ENCODE data around the gene TIAM1. TPM values are rescaled to one million over a fixed set of nuclear protein-coding genes. Genes with fewer than 3 reads are reported as not detected.

The TIAM1 gene
- polyA plus RNA-seq, 2 of the 4 experiments (the other 2 are of a cell fraction): 0.23 to 0.40 TPM

DNA sequence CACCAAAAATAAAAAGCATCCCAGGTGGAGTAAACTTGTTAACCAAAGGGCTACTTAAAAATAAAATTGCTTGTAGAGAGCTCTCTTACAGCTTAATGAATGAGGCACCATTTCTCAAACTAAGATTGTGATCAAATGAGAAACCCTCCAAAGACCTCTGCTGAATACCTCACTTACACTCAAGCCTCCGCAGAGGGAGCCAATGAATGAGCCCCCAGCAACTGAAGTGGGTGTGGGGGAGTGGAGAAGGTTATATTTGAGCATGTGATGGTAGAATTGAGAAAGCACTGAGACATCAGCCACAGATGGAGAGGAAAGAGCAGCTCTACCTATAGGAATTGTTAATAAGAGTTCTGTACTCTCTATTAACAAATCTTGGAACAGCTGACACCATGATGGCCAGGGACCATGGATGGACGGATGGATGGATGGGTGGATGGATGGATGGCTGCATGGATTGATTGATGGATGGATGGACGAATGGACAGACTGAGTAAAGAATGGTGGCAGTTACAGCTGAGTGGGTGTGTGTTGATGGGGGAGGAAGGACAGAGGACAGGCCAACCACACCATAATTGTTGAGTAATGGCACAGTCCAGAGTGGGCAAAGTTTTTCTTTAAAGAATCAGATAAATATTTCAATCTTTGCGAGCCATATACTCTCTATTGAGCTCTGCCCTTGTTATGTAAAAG lies 20.3 kb upstream of the TIAM1 start:
- FAIRE-seq: no peak
- DNase-seq (ENCODE audit: low read depth in 1 of 2, low spot score in 1 of 2): no peak
- no peak overlapping the region for H3K4me2 ChIP-seq
- no peaks in the 10 kb centered on the region for H3K9me3 ChIP-seq
- TF ChIP-seq RFX5 (IDR thresholded peaks at IDR 0.05): no peak
- TF ChIP-seq HDAC2 (IDR thresholded peaks at IDR 0.05): no peak
- TF ChIP-seq, protein P1, sequence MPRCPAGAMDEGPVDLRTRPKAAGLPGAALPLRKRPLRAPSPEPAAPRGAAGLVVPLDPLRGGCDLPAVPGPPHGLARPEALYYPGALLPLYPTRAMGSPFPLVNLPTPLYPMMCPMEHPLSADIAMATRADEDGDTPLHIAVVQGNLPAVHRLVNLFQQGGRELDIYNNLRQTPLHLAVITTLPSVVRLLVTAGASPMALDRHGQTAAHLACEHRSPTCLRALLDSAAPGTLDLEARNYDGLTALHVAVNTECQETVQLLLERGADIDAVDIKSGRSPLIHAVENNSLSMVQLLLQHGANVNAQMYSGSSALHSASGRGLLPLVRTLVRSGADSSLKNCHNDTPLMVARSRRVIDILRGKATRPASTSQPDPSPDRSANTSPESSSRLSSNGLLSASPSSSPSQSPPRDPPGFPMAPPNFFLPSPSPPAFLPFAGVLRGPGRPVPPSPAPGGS (IDR thresholded peaks at IDR 0.05): no peak
- no peak for TF ChIP-seq CHD4 (IDR thresholded peaks at IDR 0.05; ENCODE audit: borderline replicate concordance)
- 9% methylated on average over 4 of the region's 4 CpGs for WGBS (ENCODE audit: missing lambda C conversion rate)
- no peak overlapping the region for H3K27ac ChIP-seq
- CTCF ChIA-PET: interaction anchor here (0.6 to 1.3 kb wide), 3 partner anchors 18 to 216 kb away, joined by 3 to 8 read pairs (median 3); no protein-coding TSS in a partner anchor
- no peak for ATAC-seq
- H3K4me3 ChIP-seq: no peak overlapping the region
- no peaks in the 10 kb centered on the region for H3K4me1 ChIP-seq
- POLR2A ChIA-PET: no interaction called here

GRCh38 chr21:31363720-31364119 lies 19.7 kb upstream of the TIAM1 start:
- POLR2A ChIA-PET: no interaction called here
- ATAC-seq (no peak), FAIRE-seq (no peak), DNase-seq (ENCODE audit: low read depth in 1 of 2, low spot score in 1 of 2) (no peak)
- no peaks in the 10 kb centered on the region for H3K4me1 ChIP-seq
- H3K4me2 ChIP-seq: no peak overlapping the region
- no peaks in the 10 kb centered on the region for H3K9me3 ChIP-seq
- CTCF ChIA-PET: interaction anchor here (0.6 to 1.3 kb wide), 4 partner anchors 17 to 217 kb away, joined by 3 to 8 read pairs (median 3); no protein-coding TSS in a partner anchor
- H3K27ac ChIP-seq: no peak overlapping the region
- no peak overlapping the region for H3K4me3 ChIP-seq
- WGBS (ENCODE audit: missing lambda C conversion rate): 15% methylated on average over 1 of the region's 1 CpG
- TF ChIP-seq ELK1 (IDR thresholded peaks at IDR 0.05; ENCODE audit: low read depth, low read length) (no peak), ZC3H11A (IDR thresholded peaks at IDR 0.05) (no peak), POLR2AphosphoS2 (conservative IDR thresholded peaks at IDR 0.05; ENCODE audit: low read length) (no peak), EHF (CRISPR knock-in tag; IDR thresholded peaks at IDR 0.05) (no peak), KDM1A (IDR thresholded peaks at IDR 0.05; ENCODE audit: low read depth) (no peak), NR3C1 (IDR thresholded peaks at IDR 0.05) (no peak), HOXB13 (CRISPR knock-in tag; IDR thresholded peaks at IDR 0.05; ENCODE audit: low read depth) (no peak), SMC3 (IDR thresholded peaks at IDR 0.05) (no peak), PBX3 (IDR thresholded peaks at IDR 0.05) (no peak), ATOH8 (CRISPR knock-in tag; IDR thresholded peaks at IDR 0.05; ENCODE audit: low read depth) (no peak), NPAS2 (CRISPR knock-in tag; IDR thresholded peaks at IDR 0.05; ENCODE audit: borderline replicate concordance) (no peak), TFCP2L1 (CRISPR knock-in tag; IDR thresholded peaks at IDR 0.05) (no peak), HOXA7 (CRISPR knock-in tag; IDR thresholded peaks at IDR 0.05) (no peak), E2F6 (IDR thresholded peaks at IDR 0.05; ENCODE audit: borderline replicate concordance, low read depth) (no peak), MAFK (IDR thresholded peaks at IDR 0.05; ENCODE audit: partially characterized antibody) (no peak), ZSCAN20 (CRISPR knock-in tag; IDR thresholded peaks at IDR 0.05) (no peak), HES2 (IDR thresholded peaks at IDR 0.05) (no peak)
- TF ChIP-seq, protein P1 (IDR thresholded peaks at IDR 0.05): no peak
- TF ChIP-seq, protein P2, sequence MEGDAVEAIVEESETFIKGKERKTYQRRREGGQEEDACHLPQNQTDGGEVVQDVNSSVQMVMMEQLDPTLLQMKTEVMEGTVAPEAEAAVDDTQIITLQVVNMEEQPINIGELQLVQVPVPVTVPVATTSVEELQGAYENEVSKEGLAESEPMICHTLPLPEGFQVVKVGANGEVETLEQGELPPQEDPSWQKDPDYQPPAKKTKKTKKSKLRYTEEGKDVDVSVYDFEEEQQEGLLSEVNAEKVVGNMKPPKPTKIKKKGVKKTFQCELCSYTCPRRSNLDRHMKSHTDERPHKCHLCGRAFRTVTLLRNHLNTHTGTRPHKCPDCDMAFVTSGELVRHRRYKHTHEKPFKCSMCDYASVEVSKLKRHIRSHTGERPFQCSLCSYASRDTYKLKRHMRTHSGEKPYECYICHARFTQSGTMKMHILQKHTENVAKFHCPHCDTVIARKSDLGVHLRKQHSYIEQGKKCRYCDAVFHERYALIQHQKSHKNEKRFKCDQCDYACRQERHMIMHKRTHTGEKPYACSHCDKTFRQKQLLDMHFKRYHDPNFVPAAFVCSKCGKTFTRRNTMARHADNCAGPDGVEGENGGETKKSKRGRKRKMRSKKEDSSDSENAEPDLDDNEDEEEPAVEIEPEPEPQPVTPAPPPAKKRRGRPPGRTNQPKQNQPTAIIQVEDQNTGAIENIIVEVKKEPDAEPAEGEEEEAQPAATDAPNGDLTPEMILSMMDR (IDR thresholded peaks at IDR 0.05): no peak
- TF ChIP-seq, protein P3, sequence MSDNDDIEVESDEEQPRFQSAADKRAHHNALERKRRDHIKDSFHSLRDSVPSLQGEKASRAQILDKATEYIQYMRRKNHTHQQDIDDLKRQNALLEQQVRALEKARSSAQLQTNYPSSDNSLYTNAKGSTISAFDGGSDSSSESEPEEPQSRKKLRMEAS (IDR thresholded peaks at IDR 0.05): no peak
